ENCODE data around the gene CCDC6. TPM values are rescaled to one million over a fixed set of nuclear protein-coding genes. Genes with fewer than 3 reads are reported as not detected.

Gene CCDC6
- total RNA-seq, 1 experiment from 2014 or later: 58.4 TPM

GRCh38 chr10:59812519-59813122 lies 93.7 kb downstream of the CCDC6 start:
- no peak overlapping the region for H2AFZ ChIP-seq (ENCODE audit: low read length)
- no peak overlapping the region for H2AK5ac ChIP-seq (ENCODE audit: insufficient read length, low read length)
- peaks cover 12 to 14% of the 10 kb centered on the region in 2 experiments for H3K4me1 Mint-ChIP-seq
- no peaks in the 10 kb centered on the region for H3K27me3 ChIP-seq (ENCODE audit: insufficient read depth, low read length)
- no peak overlapping the region for H3K56ac ChIP-seq (ENCODE audit: insufficient read length, low read depth, low read length)
- no peaks in the 10 kb centered on the region for H3K27me3 Mint-ChIP-seq (ENCODE audit: low read depth)
- no peak overlapping the region for H3K14ac ChIP-seq (ENCODE audit: insufficient read depth, low read length)
- no peak overlapping the region for H2BK15ac ChIP-seq (ENCODE audit: low read depth, low read length)
- no peak overlapping the region for H2BK12ac ChIP-seq (ENCODE audit: insufficient read length, low read depth, low read length)
- no peak overlapping the region for H2BK120ac ChIP-seq (ENCODE audit: low read depth, low read length, poor library complexity, severe bottlenecking)
- no peaks in the 10 kb centered on the region for H3K4me1 ChIP-seq (ENCODE audit: insufficient read depth, low read length)
- peaks cover 48 to 62% (median 53%) of the 10 kb centered on the region in 3 experiments for H3K36me3 Mint-ChIP-seq (ENCODE audit: insufficient read depth in 1 of 3, low read depth in 3 of 3)
- peak overlapping the region in 1 of 3 experiments; percentile 15; a peak in 1 of 7 replicates for H3K27ac Mint-ChIP-seq
- H3K9me3 ChIP-seq (ENCODE audit: control insufficient read depth, low read depth, low read length): no peaks in the 10 kb centered on the region
- H3K18ac ChIP-seq (ENCODE audit: insufficient read length, low read depth, low read length): no peak overlapping the region
- no peak overlapping the region for H4K8ac ChIP-seq (replicated peaks; ENCODE audit: insufficient read length, low read depth, low read length)
- no peak overlapping the region for H2BK5ac ChIP-seq (ENCODE audit: insufficient read length, low read length)
- no peak for TF ChIP-seq CTCF (conservative IDR thresholded peaks at IDR 0.05)
- peaks cover 0 to 4% of the 10 kb centered on the region in 2 experiments; a peak in 2 of 5 replicates for H3K9me3 Mint-ChIP-seq
- no peak overlapping the region for H4K5ac ChIP-seq (ENCODE audit: insufficient read length, low read depth, low read length)
- H3K4me3 Mint-ChIP-seq: no peak overlapping the region
- no peak overlapping the region for H3K4me2 ChIP-seq (ENCODE audit: insufficient read depth, insufficient read length, low read length)
- H3K27ac ChIP-seq (ENCODE audit: insufficient read length, low read depth, low read length): no peak overlapping the region
- H3K9ac ChIP-seq (ENCODE audit: extremely low read depth, insufficient read length, low read length): no peak overlapping the region
- H3K79me2 ChIP-seq (ENCODE audit: insufficient read depth, low read length): 0 out of 2 replicates have a peak, but pooled peaks cover 3% of the 10 kb centered on the region
- H4K91ac ChIP-seq (ENCODE audit: insufficient read length, low read depth, low read length): no peak overlapping the region
- no peak overlapping the region for H3K23ac ChIP-seq (ENCODE audit: insufficient read length, low read depth, low read length)
- H3K23me2 ChIP-seq (ENCODE audit: insufficient read length, low read depth, low read length, poor library complexity, severe bottlenecking): no peaks in the 10 kb centered on the region
- no peaks in the 10 kb centered on the region for H3K79me1 ChIP-seq (ENCODE audit: insufficient read depth, low read depth, low read length, poor library complexity, severe bottlenecking)
- H3T11ph ChIP-seq (ENCODE audit: low read length): no peak overlapping the region
- no peak overlapping the region for H2BK20ac ChIP-seq (ENCODE audit: low read depth, low read length, poor library complexity, severe bottlenecking)
- WGBS (ENCODE audit: extremely low coverage, insufficient read length, low lambda C conversion rate): no CpG with 5 or more reads among the region's 7 CpGs
- H3K4ac ChIP-seq (ENCODE audit: low read depth, low read length): no peak overlapping the region
- DNase-seq: no peak
- no peaks in the 10 kb centered on the region for H4K20me1 ChIP-seq (ENCODE audit: control insufficient read depth, insufficient read depth, insufficient read length)
